DMS79 treated with DMSO at 0.1 percent for 48 hours (cell line): ENCODE data around the gene GDF7.

ENCODE experiments used
- DNase-seq: peaks from one replicate; lab custom pipeline; 2025; lab: John Stamatoyannopoulos, UW

Gene GDF7

DNA sequence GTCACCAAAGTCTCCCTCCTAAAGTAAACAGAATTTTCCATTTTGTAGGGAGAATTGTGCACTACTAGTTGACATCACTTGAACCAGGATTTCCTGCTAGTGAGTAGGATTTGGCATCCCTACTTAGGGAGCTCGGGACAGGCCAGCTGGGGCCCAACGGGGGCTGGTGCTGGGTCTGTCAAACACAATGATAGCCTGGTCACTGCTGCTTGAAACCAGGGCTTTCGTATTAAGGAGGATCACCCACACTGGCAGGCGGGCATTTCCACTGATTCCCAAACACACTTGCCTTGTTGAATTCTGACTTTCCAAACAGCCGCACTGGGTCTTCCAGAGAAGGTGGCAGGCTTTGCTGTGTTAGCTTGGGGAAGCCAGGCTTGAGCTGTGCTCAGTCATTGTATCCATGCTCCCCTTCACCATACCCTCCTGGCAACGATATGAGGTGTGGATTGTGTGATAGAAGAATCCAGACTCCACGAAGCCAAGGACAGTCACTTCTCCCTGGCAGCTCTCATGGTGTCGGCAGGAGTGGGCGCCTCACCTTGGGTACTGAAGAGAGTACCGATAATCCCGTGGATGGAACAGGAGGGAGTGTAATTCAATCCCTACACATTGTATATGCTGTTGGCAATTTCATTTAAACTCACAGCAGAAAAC lies 7.5 kb downstream of the GDF7 start:
- DNase-seq: no peak

DNA sequence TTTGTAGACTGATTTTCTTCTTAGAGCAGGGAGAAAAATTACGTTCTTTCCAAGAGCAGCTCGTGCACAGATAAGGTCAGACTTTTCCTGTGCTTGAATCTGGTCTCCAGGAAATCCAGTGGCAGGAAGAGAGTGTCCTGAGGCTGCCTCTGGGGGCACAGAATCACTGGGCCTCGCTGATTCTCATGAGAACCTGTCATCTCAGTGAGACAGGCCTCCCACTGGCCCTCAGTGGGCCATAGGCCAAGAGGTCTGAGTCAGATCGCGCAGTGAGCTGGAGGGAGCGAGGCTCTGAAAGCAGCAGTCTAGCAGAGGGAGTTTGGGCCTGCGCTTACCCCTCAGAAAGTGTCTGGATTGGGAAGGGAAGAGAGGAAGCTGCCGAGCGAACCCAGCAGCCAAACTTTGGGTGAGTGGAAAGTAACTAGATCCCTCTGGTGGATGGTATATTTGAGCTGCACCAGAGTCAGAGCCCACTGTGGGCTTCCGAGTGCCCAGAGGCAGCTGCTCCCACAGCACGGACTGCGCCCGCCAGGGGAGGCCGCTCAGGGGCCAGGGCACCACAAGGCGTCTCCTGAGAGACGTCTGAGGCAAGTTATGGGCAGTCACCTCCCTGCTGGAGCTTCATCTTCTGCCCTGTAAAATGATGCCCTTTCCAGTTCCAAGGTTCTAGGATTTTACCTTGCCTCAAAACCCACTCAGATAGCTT lies 8.2 kb downstream of the GDF7 start:
- DNase-seq: no peak

DNA sequence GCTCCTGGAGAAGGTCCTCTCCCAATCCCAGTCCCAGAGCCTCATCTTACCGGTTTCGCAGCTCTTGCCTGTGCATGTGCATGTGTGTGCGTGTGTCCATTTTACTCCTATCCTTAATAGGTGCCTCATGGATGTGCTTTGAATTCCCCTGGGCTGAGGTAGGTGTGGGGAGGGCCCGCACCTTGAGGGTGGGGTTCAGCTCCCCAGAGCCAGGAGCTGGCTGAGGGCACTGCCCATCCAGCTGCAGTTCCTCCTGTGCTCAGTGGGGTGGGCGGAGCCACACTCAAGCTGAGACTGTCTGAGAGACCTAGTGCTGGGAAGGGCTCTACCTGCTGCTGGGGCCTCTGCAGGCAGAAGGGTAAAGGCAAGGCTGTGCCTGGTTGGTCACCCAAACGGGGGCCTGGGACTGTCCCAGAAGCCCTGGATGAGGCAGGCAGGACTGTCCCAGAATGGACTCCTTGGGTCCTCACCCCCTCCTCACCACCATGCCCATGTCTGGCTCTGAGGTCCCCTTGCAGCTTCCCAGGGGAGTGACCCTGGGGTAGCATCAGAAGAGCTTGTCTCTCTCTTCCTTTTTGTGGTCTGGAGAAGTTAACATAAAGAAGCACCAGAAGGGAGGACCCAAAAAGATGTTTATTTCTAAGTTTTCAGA lies 8.9 kb downstream of the GDF7 start:
- no peak for DNase-seq

DNA sequence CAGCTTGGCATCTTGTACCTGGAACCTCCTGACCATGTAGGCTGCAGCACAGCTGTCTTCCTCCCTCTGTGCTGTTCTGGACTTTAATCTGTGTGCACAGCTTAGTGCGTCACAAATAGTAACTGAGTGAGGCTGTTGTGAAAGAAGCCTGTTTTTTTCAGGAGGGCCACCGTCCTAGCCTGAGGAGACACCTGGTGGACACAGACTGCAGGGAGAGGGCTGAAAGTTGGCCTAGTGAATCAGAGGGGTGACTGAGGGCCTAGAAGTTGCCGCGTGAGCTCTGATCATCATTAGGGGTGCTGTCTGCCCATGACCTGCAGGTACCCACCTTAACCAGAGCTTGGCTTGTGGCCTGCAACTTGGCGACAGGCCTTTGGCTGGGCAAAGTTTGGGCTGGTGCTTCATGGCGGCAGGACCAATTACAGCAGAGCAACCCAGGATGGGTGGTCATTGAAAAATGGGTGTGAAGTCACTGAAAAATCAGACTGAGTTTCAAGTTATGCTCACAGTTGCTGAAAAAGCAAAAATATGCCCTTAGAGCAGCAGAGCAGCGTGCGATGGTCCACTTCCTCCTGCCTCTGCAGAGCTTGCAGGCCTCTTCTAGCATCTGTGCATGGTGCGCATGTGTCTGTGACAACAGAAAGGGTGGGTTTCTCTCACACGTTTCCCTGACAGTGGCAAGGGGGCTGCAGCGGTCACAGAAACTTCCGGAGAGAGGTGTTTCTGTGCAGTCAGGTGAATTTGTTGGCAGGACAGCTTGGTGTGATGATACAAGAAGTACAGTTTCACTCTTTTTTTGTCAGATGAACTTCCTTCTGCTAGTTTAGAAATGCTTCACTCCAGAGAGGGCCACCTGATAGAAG lies 9.6 kb downstream of the GDF7 start:
- no peak for DNase-seq

DNA sequence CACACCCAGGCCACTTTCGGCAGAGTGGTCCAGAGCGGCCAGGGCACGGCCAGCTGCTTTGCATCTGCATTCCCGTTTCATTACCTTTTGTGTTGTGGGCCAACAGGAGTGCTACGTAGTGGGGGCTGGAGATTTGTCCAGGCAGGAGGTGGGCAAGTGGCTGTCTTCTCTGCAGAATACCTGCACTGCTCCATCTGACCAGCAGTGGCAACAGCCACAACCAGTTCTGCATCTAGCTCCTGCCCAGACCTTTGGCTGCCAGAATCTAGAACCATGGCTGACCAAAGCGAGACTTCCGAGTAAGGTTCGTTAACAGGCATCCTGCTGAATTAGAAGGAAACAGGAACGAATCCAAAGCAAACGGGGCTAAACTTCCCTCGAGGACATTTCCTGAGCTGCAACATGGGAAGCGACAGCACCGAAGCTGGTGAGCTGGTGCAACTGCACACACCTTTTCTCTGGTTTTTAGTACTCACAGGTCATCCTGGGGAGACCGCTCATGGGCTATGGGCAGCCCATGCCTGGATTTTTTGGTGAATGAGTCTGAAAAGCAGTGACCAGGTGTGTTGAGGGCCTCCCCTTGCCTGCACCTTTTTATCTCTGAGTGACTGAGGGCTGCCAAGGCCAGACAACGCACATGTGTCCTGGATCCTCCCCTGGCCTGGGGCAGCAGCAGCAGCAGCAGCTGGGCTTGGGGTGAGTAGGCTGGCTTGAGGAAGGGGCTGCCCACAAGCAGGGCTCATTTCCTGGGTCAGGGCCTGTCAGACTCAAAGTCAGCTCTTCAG lies 10.5 kb downstream of the GDF7 start:
- no peak for DNase-seq

DNA sequence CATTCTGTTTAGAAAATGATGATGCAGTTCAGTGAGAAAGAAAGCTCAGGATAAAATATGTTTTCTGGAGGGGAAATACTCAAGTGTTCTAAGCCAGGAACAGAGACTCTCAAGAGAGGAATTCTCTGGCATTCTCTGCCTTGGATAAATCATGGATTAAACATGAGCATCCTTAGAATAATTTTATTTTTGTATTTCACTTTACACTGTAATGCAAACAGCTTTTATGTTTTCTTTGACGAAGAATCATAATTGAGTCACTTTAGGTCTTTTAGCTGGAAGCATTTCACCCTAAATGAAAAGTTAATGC lies 11.1 kb downstream of the GDF7 start:
- no peak for DNase-seq

DNA sequence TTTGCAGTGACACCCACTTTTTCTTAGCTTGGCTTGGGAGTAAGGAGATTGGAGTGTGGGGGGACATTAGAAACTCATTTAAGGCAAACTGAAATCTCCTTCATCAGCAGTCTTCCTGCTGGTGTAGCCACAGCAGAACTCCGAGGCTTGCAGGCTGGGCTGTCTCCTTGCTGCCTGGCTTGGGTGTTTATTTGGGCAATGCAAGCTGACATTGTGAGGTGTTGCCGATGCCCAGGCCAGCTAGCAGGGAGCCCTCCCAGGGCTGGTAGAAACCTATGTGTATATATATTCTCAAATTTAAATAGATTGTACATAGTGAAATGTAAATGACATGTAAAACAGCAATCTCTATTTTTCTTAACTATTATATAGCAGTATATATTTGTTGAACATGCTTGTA lies 11.8 kb downstream of the GDF7 start:
- DNase-seq: no peak

DNA sequence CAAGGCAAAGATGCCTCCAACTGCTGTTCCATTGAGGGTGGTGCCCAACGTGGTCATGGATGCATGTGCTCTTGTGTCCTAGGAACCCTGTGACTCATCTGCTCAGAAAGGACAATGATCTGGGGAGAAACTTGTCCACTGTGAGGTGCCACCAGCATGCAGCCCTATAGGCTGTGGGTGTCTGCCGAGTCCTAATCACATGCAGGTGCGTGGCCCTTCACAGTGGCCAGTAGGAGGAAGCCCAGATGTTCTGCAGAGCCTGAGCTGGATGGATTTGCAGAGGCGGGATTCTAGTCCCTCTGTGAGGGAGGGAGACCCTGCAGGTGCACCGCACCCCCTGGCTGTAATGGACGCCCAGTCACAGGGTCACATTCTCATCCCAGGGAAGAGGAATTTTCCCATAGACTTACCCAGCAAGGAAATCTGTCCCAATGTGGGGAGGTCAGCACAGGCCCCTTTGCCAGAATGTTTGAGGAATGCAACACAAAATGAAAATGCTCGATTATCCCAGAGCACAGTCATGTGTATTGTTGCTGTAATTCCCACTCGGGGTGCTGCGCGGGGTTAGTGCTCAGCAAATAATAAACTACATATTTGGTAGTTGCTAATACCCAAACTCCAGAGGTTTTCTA lies 13.9 kb downstream of the GDF7 start:
- DNase-seq: no peak

DNA sequence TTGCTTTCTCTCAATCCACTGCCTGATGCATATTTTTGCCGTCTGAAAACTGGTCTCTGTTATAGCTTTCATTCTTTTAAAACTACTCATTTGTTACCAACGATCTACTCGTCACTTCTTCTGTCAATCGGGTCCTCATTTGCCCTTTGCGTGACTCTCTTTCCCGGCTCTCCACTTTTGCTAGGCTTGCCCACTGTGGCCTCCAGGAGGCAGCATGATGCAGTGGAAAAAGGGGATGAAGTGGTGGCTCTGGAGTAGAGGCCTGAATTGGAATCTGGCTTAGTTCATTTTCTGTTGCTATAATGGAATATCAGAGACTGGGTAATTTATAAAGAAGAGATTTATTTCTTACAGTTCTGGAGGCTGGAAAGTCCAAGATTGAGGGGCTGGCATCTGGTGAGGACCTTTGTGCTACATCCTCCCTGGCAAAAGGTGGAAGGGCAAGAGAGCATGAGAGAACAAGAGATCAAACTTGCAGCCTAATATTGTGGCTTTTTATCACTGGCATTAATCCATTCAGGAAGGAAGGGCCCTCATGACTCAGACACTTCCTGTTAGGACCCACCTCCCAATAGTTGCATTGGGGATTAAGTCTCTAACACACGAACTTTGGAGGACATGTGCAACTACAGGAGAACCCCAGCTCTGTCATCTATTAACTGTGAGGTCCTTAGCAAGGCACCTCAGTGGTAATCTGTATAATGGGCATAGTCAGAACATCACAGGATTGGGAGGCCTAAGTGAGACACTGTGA lies 15.4 kb downstream of the GDF7 start:
- DNase-seq: no peak

DNA sequence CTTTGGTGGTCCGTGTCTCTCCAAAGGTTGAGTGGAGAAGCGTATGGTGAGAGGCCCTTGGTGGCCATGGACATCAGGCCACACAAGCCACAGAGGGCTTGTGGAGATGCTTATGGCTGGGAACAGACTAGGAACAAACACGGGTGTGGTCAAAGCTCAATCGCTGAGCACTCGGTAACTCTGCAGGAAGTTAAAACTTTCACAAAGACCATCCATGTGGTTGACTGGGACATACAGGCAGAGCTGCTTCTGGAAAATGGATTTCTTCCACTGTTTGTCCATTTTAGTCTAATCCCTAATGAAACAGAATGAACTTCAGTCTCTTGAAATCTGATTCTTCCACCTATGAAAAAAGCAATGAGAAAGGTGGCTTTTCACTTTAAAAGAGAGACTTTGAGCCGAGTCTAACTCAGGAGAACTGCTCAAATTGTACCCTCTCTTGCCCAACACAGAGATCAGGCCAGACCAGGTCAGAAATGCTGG lies 17.7 kb downstream of the GDF7 start:
- DNase-seq: no peak

DNA sequence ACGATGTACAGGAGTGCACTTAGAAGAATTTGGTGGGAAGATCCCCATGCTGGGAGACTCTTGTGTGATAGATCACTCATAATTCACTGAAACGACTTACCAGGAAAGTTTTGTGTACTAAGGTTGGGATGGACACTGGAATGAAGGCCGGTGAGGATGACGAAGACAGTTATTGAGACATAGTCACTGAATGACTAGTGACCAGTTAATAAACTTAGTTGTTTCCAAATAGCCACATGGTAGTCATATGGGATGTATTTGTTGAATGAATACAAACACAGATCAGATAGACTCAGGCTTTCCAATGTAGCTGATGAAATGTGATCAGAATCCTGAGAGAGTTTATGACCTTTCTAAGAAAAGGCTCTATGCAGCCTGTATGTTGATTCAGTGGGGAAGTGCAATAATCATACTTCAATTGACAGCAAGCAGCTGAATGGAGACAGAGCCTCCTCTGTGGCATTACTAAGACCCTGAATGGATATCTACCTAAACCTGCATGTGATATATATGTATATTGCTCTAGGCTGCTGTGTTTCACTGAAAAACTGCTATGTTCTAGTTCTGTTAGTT lies 20.4 kb downstream of the GDF7 start:
- DNase-seq: no peak

DNA sequence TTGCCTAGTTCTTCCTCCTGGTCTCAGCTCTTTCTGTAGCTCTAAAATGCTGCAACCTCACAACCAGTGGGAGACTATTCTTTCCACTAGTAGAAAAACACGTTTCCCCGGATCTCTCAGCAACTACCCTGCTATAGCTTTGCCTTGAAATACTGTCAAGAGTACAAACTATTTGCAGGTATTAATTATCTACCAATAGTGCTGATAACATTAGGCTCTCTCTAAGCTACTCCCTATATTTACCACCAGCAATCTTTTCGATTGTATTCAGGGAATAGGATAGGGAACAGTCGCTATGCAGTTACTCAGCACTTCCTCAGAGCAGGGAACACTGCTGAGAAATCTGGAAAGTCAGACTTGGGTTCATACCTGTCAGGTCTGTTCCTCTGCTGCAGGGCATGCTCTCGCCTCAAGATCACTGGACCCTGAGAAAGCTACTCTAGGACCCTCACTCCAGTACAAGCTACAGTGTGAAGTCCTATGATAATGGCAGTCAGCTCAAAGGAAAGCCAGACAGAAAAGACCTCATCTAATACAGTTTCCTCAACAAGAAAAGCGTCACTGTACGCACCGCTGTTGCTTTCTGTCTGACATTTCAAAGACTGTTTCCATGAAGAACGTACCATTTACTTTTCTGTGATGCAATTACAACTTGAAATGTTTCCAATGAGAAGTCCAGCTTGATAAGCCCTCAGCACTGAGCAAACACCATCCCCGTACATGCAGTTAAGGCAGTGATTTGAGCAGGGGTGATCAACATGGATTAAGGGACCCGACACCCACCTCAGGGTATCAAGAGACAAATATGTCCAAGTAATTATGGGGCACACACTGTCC lies 22.7 kb downstream of the GDF7 start:
- DNase-seq: no peak

DNA sequence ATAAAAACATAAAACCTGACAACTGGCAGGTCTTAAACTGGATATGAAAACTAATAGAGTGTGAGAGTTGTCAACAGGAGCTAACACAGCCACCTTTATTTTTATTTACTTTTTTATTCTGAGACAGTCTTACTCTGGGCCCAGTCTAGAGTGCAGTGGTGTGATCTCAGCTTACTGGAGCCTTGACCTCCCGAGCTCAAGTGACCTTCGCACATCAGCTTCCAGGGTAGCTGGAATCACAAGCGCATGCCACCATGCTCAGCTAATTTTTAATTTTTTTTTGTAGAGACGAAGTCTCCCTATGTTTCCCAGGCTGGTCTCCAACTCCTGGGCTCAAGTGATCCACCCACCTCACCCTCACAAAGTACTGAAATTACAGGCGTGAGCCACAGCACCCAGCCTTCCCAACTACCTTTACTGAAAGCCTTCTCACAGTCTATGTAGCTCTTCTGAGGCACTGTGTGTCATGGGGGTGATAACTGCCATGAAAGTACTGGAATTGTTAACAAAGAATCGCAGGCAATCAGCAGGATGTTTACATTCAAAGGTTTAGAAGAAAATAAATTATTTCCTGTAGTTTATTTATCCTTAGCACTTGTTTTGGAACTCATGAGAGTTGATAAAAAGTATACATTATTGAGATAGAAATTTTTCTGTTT lies 24.3 kb downstream of the GDF7 start:
- no peak for DNase-seq

DNA sequence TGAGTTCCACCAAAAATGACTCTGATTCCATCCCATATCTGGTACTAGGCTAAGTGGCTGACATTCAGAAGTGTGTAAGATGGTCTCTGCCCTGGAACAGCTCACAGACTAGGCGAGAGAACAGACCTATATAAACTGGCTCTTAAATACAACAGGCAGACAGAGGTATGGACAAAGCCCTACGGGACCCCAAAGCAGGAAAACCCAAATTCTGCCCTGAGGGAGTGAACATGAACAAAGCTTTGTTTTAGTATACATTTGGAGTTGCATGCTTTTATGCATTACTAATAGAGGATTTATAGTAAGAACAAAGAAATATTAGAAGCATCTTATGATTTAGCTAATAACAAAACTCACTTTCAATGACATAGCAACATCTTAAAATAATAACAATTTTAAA lies 25.1 kb downstream of the GDF7 start:
- DNase-seq: no peak

DNA sequence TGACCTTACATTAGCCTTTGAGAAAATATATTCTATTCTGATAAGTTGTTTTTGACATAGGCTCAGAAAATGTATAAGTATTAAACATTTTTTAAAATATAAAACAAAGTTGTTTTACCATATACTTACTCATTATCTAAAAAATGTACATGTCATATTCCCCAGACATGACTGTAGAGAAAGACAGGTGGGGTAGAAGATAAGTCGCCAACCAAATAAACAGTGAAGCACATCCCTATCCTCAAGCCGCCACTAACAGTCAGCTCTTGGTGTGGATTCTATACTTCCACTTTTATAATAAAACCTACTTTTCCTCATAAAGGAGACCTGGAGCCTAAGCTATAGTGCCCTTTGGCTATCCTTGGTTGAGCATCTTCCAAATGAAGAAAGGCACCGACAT lies 26.4 kb downstream of the GDF7 start:
- no peak for DNase-seq

DNA sequence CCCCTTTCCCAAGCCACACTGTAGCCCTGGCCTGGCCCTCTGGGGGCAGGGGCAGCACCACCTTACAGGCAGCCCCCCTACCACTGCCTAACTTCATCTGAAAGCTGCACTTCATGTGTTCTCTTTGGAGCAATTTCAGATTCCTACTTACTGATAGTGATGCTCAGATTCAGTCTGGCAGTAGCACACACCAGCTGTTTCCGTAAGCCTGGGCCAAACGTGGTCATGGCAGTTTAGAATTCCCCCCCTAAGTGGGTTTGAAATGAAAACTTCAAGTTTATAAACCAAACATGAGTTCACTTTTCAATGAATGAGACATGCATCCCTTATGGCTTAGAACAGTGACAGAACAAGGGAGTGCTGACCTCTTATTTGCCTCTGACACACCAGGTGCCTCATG lies 29.4 kb downstream of the GDF7 start:
- no peak for DNase-seq

DNA sequence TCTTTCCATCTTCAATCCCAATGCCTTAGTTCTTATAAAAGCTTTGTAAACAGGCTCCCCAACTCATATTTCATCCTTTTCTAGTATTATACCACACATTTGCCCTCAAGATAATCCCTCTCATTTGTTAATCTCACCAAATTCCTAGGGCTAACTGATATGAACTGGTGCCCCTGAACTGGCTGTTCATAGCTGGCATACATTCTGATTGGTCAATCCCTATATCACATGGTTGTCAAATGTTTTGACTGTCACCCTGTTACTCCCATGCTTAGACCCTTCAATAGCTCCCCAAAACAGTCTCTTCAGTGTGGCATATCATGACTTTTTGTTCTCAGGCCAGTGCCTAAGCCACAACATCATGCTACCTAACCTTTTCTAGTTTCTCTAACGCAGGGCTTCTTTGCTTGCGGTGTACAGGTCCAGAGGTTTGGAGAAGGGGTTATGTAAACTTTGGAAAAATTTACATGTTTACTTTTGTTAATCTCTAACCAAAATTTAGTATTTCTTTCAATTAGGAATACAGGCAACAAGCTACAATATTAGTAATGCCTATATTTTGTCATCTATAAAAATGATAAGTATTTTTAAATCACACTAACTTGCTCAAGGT lies 30.5 kb downstream of the GDF7 start:
- no peak for DNase-seq

DNA sequence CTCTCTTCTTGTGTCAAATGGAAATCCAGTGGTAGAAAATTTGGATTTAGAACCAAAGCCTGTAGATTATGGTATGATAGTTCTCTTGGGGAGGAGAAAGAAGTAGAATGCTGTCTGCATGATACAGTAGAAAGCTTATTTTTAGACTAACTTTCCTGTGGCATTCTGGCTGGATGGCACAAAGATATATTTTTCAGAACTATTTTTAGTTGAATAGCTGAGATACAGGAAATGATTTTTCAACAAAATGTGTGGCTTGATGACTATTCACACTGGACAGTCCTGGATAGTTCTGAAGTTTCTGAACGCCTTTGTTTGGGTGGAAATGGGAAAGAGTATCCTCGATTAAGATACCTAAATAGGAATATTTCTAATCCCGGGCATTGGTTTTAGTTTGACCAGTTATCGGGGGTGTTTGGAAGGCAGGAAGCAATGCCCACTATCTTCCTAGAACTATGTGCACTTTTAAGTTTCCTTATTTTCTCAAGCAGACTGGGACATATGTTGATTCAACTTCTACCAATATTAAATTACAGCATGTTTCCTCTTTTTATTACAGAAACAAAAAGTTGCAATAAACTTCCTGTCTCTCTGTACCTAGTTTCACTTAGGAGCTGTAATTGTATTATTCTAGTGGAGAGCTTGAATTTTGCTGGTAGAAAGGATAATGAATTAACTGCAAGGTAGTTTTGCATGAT lies 32.1 kb downstream of the GDF7 start:
- DNase-seq: no peak
